ENCODE measurements around the gene MYOG.

Gene MYOG
- 0 reads per million in 2 experiments for total RNA-seq

GRCh38 chr1:203085528-203086406 is at the start of gene MYOG:
Gene MYOG (minus strand): TSS chr1:203086012. CDS start chr1:203085961, 51 bp downstream.
- DNase-seq (ENCODE audit: low read depth), result no peak

DNA sequence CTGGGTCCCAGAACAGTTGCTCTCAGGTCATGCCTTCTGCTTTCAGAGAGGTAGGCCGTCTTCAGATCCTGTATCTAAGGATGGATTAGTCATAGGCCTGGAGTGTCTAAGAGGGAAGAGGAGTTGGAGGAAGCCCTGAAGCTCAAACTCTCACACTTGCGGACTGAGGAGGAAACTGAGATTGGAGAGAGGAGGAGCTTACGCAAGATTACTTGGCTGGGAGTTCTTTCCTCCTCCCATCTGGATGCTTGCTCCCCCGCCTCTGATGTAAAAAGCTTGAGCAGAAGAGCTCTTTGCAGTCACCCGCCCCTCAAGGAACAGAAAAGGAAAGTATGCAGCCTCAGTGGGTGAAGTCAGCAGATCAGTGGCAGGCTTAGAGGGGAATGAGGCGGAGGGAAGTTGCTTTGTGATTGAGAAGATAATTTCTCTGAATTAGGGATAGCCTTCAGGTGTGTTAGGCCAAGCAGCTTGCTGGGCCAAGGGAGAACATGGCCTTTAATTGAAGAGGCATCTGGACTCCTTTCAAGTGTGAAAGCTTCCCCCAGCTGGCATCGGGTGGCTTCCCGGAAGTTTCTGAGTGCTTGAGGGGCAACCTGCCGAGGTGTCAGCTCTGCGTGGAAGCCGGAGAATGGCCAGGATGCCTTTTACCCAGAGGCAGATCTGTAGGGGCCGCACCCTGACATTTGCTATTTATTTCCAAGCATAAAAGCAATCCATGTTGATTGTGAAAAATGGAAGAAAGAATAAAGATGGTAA is 48.3 kb upstream of the MYOG start:
- no peak for DNase-seq (ENCODE audit: low read depth)

- no peak for DNase-seq (ENCODE audit: low read depth)
Measured at GRCh38 chr1:203131548-203132200, 45.9 kb upstream of the MYOG start.

DNA sequence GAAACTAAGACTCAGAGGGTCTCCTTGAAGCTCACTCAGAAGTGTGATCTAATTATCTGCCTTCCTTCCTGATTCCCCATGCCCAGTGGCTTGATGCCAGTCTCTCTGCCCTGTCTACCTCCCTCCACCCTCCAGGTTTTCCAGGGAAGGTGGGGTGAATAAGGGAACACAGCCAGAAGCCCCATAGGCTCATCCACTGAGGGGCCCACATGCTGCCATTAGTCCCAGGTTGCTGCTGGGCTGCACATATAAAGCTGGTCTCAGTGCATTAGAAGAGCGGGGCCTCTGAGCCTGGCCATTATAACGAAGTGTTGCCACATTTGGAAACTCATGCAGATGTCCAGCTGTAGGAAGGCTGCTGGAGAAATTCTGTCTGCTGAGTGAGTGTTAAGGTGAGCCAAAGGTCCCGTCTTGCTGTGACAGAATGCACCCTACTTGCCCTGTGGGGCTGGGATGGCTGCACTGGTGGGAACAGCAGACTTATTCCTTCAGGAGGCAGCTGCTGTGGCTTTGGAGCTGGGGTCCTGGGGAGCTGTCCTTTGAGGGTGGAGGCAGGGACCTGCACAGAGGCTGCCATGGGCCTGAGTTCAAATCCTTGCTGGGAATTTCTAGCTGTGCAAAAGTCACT is 44.7 kb upstream of the MYOG start:
- DNase-seq (ENCODE audit: low read depth), result no peak

- DNase-seq (ENCODE audit: low read depth), result no peak
Measured at GRCh38 chr1:203129501-203130231, 43.9 kb upstream of the MYOG start.

DNA sequence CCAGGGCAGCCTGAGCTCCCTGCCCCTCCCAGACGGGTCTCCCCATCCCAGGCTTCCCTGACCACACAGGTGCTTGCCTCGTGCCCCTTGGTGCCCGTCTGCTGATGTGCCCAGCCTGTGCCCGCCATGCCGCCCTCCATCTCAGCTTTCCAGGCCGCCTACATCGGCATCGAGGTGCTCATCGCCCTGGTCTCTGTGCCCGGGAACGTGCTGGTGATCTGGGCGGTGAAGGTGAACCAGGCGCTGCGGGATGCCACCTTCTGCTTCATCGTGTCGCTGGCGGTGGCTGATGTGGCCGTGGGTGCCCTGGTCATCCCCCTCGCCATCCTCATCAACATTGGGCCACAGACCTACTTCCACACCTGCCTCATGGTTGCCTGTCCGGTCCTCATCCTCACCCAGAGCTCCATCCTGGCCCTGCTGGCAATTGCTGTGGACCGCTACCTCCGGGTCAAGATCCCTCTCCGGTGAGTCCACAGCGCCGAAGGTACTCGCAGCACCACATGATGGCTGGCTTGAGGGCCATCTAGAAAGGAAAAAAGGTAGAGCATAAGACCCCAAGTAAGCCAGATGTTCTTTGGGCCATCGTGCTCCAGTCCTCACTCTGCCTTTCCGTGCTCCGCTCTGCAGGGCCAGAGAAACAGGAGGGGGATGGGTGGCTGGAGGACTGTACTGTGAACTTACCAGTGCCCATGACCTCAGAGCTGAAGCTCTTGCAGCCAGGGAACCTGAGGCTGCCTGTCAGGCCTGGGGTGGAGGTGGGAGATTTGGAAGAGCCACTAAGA is 43.1 kb upstream of the MYOG start:
- DNase-seq (ENCODE audit: low read depth), result no peak

DNA sequence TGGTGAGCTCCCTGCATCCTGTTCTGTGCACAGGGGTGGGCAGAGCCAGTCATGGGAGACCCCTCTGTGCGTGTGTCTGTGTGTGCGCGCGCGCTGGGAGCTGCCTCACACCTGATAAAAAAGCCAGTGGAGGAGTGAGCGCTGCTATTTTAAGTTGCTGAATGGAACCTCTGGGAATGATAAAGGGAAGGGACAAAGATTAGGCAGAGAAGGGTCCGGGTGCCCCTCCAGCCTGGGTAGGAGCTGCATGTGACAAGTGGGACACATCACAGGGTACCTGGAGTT is 42.6 kb upstream of the MYOG start:
- DNase-seq (ENCODE audit: low read depth), result no peak

GRCh38 chr1:203127666-203128430 is 42.0 kb upstream of the MYOG start, which contains the start of gene ADORA1:
Gene ADORA1 (plus strand): TSS chr1:203127726. CDS start chr1:203128842, 1,116 bp downstream.
- DNase-seq (ENCODE audit: low read depth), result no peak

DNA sequence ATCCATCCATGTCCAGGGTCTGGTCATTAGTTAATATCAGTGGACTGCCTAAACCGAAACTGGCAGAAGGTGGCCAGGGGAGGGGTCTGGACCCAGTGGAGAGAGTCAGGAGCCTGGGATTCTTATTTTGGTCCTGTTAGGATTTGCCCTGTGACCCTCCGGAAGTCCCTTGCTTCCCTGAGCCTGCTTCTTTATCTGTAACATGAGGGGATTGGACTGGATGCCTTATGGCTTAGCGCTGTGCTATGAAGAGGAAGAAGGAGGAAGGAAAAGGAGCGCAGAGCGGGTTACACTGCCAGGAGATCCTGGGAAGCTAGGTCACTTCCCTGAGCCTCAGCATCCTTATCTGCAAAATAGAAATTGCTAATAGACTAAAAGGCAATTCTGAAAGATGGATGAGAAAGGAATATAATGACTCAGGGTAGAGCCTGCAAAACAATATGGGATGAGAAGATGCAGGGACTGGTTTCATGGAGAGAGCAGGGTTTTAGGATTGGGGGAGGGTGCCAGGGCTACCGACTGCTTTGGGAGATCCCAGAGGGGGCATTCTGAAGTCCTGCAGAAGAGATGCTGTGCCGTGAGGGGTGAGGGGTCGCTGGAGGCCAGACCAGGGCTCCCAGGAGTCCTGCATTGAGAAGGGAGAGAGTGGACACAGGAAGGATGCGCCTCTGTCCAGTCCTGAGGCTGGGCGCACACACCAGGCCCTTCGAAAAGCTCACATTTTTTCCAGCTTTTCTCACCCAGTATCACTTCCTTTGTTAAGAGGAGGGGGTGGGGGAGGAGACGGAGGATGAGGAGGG is 41.3 kb upstream of the MYOG start:
- DNase-seq (ENCODE audit: low read depth), result no peak

- DNase-seq (ENCODE audit: low read depth), result no peak
Measured at GRCh38 chr1:203126151-203126865, 40.5 kb upstream of the MYOG start.

GRCh38 chr1:203124546-203125317 is 38.9 kb upstream of the MYOG start:
- no peak for DNase-seq (ENCODE audit: low read depth)

GRCh38 chr1:203124011-203124410 is 38.2 kb upstream of the MYOG start:
- DNase-seq (ENCODE audit: low read depth), result no peak

DNA sequence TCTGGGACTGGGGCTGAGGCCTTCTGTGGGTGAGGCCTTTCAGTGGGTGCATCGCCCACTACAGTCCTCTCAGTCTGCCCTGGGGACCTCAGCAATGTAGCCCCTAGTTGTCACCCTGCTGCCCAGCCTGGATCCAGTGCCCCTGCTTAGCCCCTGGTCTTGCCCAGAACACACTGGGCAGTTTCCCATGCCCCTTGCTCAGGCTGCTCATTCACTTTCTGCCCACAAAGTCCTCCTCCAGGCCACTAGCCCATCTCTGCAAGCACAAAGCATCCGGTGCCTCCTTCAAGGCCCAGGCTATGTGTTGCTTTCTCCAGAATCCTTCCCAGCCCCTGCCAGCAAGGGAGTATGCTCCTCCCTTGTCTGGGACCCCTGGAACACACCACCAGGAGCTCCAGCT is 36.3 kb upstream of the MYOG start:
- no peak for DNase-seq (ENCODE audit: low read depth)

- no peak for DNase-seq (ENCODE audit: low read depth)
Measured at GRCh38 chr1:203121186-203122015, 35.6 kb upstream of the MYOG start.

DNA sequence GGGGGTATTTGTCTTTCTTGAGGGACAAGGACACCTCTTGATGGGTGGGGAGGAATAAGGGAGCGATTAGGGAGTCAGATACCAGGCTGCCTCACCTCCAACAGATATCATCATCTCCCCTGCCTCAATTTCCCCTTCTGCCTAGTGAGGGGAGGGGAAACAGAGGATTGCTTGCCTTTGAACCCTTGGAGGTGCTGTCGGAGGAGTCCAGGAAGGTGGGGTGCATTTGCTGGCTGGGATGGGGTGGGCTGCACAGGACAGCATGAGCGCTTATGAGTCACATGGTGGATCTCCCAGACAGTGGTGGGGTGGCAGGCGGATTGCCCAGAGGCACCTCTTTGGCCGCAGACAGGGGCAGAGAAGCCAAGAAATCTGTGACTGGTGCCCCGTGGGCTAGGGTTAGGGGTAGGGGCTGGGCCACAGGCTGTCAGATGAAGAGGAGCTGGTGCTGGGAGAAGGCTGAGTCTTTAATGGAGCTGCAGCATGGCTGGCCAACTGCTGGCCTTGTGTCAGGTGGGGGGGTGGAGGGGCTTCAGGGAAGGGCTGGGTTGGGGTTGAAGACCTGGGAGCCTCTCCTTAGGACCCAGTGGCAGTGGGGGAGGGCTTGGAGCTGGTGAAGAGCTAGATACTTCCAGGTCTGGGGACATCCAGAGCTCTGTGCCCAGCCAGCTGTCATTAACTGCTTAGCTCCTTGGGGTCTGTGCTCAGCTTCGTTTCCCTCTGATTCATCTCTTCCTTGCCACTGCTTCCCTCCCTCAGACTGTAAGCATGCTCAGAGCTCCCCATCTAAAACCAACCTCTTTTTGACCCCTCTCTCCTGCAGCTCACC is 34.7 kb upstream of the MYOG start:
- DNase-seq (ENCODE audit: low read depth), result no peak

All from T follicular helper cell (primary cell).